SH-SY5Y (cell line): Measurements from ENCODE around the gene ZSCAN25.

Source experiments
- GATA2 ChIP-seq: IDR thresholded peaks from 2 replicates; pipeline ENCODE4 v1.6.1; 2011; ENCODE audit warnings: mild to moderate bottlenecking, low read depth, low read length
- GATA3 ChIP-seq: IDR thresholded peaks from 2 replicates; pipeline ENCODE4 v1.6.1; 2011; ENCODE audit warnings: low read depth, mild to moderate bottlenecking, low read length, moderate library complexity

DNA sequence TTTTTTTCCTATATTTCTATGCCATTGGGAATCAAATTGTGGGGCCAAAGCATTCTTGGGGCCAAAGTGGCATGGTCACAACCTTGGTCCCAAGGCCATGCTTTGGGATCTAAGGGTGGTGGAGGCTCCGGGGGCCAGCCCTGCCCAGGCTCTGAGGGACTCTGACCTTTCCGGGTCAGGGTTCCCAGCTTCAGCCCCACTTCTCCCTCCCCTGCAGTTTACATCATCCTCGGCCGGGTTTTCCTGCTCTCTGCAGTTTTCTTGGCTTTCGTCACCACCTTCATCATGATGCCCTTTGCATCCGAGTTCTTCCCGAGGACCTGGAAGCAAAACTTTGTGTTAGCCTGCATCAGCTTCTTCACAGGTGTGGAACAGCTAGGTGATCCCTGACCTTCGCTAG is 10.2 kb upstream of the ZSCAN25 start:
- TF ChIP-seq GATA2 (no peak), GATA3 (no peak)
